Left hindlimb (tissue), 1 donor: ENCODE data around the gene DAG1.

Source experiments
- DNase-seq: peaks from one replicate; pipeline ENCODE4 v3.0.0-alpha.2; 2018

DAG1 gene

GRCh38 chr3:49556500-49557275 lies 86.6 kb downstream of the DAG1 start:
- no peak for DNase-seq

- DNase-seq = no peak
Measured at GRCh38 chr3:49563040-49563578, 93.0 kb downstream of the DAG1 start.

GRCh38 chr3:49563766-49564165 lies 93.7 kb downstream of the DAG1 start:
- no peak for DNase-seq

- DNase-seq = no peak
Measured at GRCh38 chr3:49566312-49566711, 96.2 kb downstream of the DAG1 start.

GRCh38 chr3:49567406-49567805 lies 97.3 kb downstream of the DAG1 start:
- DNase-seq = no peak

- no peak for DNase-seq
Measured at GRCh38 chr3:49568965-49569364, 98.9 kb downstream of the DAG1 start.

- DNase-seq = no peak
Measured at GRCh38 chr3:49570028-49570654, 100.1 kb downstream of the DAG1 start.

GRCh38 chr3:49582177-49582576 lies 112.1 kb downstream of the DAG1 start:
- DNase-seq = no peak
